ENCODE measurements around the gene PIK3R1. TPM values are rescaled to one million over a fixed set of nuclear protein-coding genes. Genes with fewer than 3 reads are reported as not detected.

Gene PIK3R1
- total RNA-seq, 1 experiment from 2014 or later, result 47.8 TPM

DNA sequence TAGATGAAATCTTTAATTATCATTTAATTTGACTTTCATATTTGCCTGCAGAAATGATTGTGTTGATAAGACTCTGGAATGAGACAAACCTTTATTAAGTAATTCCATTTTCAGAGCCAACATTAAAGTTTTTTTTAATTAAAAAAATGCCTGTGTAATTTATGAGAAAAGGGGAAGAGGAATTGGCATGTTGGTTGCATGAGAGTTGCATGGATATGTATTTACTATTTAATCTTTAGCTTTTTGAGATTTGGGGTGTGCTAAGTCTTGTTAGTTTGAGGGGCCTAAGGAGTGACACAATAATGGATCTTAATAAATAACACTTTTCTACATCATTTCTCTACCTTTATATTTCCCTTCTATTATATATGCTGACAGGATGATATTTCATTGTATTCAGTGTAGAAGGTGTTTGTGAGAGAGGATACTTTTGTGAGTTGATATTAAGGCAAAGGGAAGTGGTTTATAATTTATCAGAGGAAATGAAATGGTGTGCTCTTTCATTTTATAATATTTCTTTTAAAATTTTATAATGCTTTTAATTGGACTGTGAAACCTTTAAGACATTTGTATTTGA is 54.9 kb downstream of the PIK3R1 start:
- Histone ChIP-seq H3K4me1 (no peaks in the 10 kb centered on the region), H3K27me3 (replicated peaks; ENCODE audit: control insufficient read depth, insufficient read depth, low read length) (no peaks in the 10 kb centered on the region), H3K36me3 (ENCODE audit: control insufficient read depth, insufficient read depth, low read length) (no peaks in the 10 kb centered on the region; the same call in 1 of the 2 replicates), H3K9me3 (no peaks in the 10 kb centered on the region), H3K4me3 (ENCODE audit: low read depth, low read length) (no peak overlapping the region)
- DNase-seq, result no peak
- no peak overlapping the region for H3K4me3 Mint-ChIP-seq (ENCODE audit: unreplicated experiment)
- H3K27ac Mint-ChIP-seq (ENCODE audit: unreplicated experiment), result no peak overlapping the region
- H3K9me3 Mint-ChIP-seq (ENCODE audit: unreplicated experiment), result no peaks in the 10 kb centered on the region
- ChIA-PET CTCF (no interaction called here), POLR2A (no interaction called here)
- intact Hi-C loops (cut with micrococcal nuclease; ENCODE audit: unreplicated experiment), result no loop called here
- BruUV-seq (replicated peaks), result no TSS peak
- TF ChIP-seq, protein P1, sequence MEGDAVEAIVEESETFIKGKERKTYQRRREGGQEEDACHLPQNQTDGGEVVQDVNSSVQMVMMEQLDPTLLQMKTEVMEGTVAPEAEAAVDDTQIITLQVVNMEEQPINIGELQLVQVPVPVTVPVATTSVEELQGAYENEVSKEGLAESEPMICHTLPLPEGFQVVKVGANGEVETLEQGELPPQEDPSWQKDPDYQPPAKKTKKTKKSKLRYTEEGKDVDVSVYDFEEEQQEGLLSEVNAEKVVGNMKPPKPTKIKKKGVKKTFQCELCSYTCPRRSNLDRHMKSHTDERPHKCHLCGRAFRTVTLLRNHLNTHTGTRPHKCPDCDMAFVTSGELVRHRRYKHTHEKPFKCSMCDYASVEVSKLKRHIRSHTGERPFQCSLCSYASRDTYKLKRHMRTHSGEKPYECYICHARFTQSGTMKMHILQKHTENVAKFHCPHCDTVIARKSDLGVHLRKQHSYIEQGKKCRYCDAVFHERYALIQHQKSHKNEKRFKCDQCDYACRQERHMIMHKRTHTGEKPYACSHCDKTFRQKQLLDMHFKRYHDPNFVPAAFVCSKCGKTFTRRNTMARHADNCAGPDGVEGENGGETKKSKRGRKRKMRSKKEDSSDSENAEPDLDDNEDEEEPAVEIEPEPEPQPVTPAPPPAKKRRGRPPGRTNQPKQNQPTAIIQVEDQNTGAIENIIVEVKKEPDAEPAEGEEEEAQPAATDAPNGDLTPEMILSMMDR (IDR thresholded peaks at IDR 0.05; ENCODE audit: insufficient read depth in 1 of 2, low read depth in 1 of 2, low read length in 1 of 2, severe bottlenecking in 1 of 2, unreplicated experiment in 1 of 2), result no peak
- H3K36me3 Mint-ChIP-seq (ENCODE audit: insufficient read depth, unreplicated experiment), result peaks cover 36% of the 10 kb centered on the region
- H3K27me3 Mint-ChIP-seq (ENCODE audit: insufficient read depth, unreplicated experiment), result no peaks in the 10 kb centered on the region
- H3K4me1 Mint-ChIP-seq (ENCODE audit: low read depth, unreplicated experiment), result no peaks in the 10 kb centered on the region

DNA sequence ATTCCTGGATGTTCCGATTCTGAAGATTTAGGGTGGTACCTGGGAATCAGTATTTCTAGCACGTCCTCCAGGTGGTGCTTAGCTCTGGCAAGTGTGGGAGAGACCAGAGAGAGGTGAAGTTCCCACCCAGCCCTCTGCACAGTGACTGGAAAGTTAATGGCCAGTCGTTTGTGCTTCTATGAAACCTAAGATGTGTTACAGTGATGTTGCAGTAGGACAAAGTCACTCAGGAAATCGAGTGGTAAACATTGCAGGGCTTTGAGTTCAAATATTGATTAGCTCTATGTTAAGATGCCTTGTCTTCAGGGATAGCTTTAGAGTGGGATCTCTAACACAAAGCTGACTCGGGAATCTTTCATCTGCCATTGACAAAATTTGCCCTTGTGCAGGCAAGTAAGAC is 55.6 kb downstream of the PIK3R1 start:
- no peaks in the 10 kb centered on the region for H3K4me1 Mint-ChIP-seq (ENCODE audit: low read depth, unreplicated experiment)
- H3K27me3 Mint-ChIP-seq (ENCODE audit: insufficient read depth, unreplicated experiment), result no peaks in the 10 kb centered on the region
- Histone ChIP-seq H3K4me1 (no peaks in the 10 kb centered on the region), H3K27me3 (replicated peaks; ENCODE audit: control insufficient read depth, insufficient read depth, low read length) (no peaks in the 10 kb centered on the region), H3K9me3 (no peaks in the 10 kb centered on the region), H3K4me3 (ENCODE audit: low read depth, low read length) (no peak overlapping the region), H3K36me3 (ENCODE audit: control insufficient read depth, insufficient read depth, low read length) (peaks cover under 1% of the 10 kb centered on the region; the same call in 1 of the 2 replicates)
- no peaks in the 10 kb centered on the region for H3K9me3 Mint-ChIP-seq (ENCODE audit: unreplicated experiment)
- TF ChIP-seq, protein P1 (IDR thresholded peaks at IDR 0.05; ENCODE audit: insufficient read depth in 1 of 2, low read depth in 1 of 2, low read length in 1 of 2, severe bottlenecking in 1 of 2, unreplicated experiment in 1 of 2), result no peak
- intact Hi-C loops (cut with micrococcal nuclease; ENCODE audit: unreplicated experiment), result no loop called here
- no peak overlapping the region for H3K27ac Mint-ChIP-seq (ENCODE audit: unreplicated experiment)
- ChIA-PET CTCF (no interaction called here), POLR2A (no interaction called here)
- no peak overlapping the region for H3K4me3 Mint-ChIP-seq (ENCODE audit: unreplicated experiment)
- BruUV-seq (replicated peaks), result no TSS peak
- DNase-seq, result no peak
- peaks cover 42% of the 10 kb centered on the region for H3K36me3 Mint-ChIP-seq (ENCODE audit: insufficient read depth, unreplicated experiment)

DNA sequence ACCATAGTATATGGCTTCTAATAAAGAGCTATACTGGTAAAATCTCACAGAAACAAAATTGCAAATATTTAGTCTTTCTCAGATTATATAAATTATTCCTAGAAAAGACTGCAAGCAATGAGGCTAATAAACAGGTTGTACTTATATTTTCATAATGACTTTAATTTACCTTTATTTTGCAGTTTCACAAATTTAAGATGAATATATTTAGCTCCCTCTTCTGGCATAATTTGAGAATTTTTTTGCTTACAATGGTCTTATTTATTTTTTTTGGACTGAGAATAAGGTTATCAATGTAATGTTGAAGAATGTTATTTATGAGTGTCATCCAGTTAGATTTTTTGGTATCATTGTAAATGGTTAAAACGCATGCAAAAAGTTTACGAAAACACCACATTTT is 56.7 kb downstream of the PIK3R1 start:
- TF ChIP-seq, protein P1 (IDR thresholded peaks at IDR 0.05; ENCODE audit: insufficient read depth in 1 of 2, low read depth in 1 of 2, low read length in 1 of 2, severe bottlenecking in 1 of 2, unreplicated experiment in 1 of 2), result peak in 1 of 2 experiments; percentile 27
- H3K9me3 Mint-ChIP-seq (ENCODE audit: unreplicated experiment), result no peaks in the 10 kb centered on the region
- ChIA-PET POLR2A (no interaction called here), CTCF (interaction anchor here (0.6 to 0.8 kb wide), 5 partner anchors 18 to 1026 kb away, joined by 3 to 8 read pairs (median 3); no protein-coding TSS in a partner anchor)
- no TSS peak for BruUV-seq (replicated peaks)
- H3K27me3 Mint-ChIP-seq (ENCODE audit: insufficient read depth, unreplicated experiment), result no peaks in the 10 kb centered on the region
- H3K4me3 Mint-ChIP-seq (ENCODE audit: unreplicated experiment), result no peak overlapping the region
- no peaks in the 10 kb centered on the region for H3K9me3 ChIP-seq
- no peaks in the 10 kb centered on the region for H3K4me1 ChIP-seq
- H3K27me3 ChIP-seq (replicated peaks; ENCODE audit: control insufficient read depth, insufficient read depth, low read length), result no peaks in the 10 kb centered on the region
- no peak overlapping the region for H3K4me3 ChIP-seq (ENCODE audit: low read depth, low read length)
- no peak for DNase-seq
- H3K36me3 ChIP-seq (ENCODE audit: control insufficient read depth, insufficient read depth, low read length), result peaks cover 1% of the 10 kb centered on the region; the same call in 1 of the 2 replicates
- H3K27ac Mint-ChIP-seq (ENCODE audit: unreplicated experiment), result no peak overlapping the region
- no peaks in the 10 kb centered on the region for H3K4me1 Mint-ChIP-seq (ENCODE audit: low read depth, unreplicated experiment)
- intact Hi-C loops (cut with micrococcal nuclease; ENCODE audit: unreplicated experiment), result no loop called here
- H3K36me3 Mint-ChIP-seq (ENCODE audit: insufficient read depth, unreplicated experiment), result peaks cover 51% of the 10 kb centered on the region
